Mesodermal cell (in vitro differentiated cells): ENCODE data around the gene ANKLE2. TPM values are rescaled to one million over a fixed set of nuclear protein-coding genes. Genes with fewer than 3 reads are reported as not detected.
A peak's percentile ranks its signal among the peaks of the same experiment; 100 is the strongest.
"Not testable (repeated sequence)": the region's sequence is repeated elsewhere in the genome, so short reads cannot be mapped to it uniquely, and the experiment has no call there.

ENCODE experiments used
- H3K27ac ChIP-seq: 2 replicates; pipeline ENCODE4 v1.7.0; 2013; ENCODE audit warnings: mild to moderate bottlenecking, low read depth, low read length, moderate library complexity; ENCODE audit not compliant: severe bottlenecking
- H3K36me3 ChIP-seq: 2 replicates; pipeline ENCODE4 v1.7.1; 2013; ENCODE audit warnings: mild to moderate bottlenecking, low read length, moderate library complexity; ENCODE audit not compliant: control insufficient read depth, insufficient read depth
- H3K4me1 ChIP-seq: one replicate; pipeline ENCODE4 v1.7.1; 2013; ENCODE audit warnings: mild to moderate bottlenecking, low read length; ENCODE audit not compliant: insufficient read depth, control insufficient read depth, poor library complexity, severe bottlenecking
- H3K4me3 ChIP-seq: 2 replicates; pipeline ENCODE4 v1.7.0; 2013; ENCODE audit warnings: low read length, control low read depth, mild to moderate bottlenecking; ENCODE audit not compliant: insufficient read depth, poor library complexity, severe bottlenecking; ENCODE audit errors: extremely low read depth
- H3K9me3 ChIP-seq: 2 replicates; pipeline ENCODE4 v1.7.1; 2013; ENCODE audit warnings: mild to moderate bottlenecking, low read length, moderate library complexity; ENCODE audit not compliant: control insufficient read depth
- WGBS, 2 experiments: methylation state at CpG; one replicate each; pipeline ENCODE4 v1.1.5; 2013; ENCODE audit warnings: missing lambda C conversion rate in 2 of 2; ENCODE audit not compliant: insufficient coverage in 2 of 2; 5-methylcytosine and 5-hydroxymethylcytosine counted together
- polyA plus RNA-seq, 2 experiments: library from polyadenylated mRNA; stranded (reverse); fragments of 50-300 nt; gene quantifications; one replicate each; pipeline ENCODE4 v1.2.3, GENCODE V29; 2013

ANKLE2 gene
- 57.5 TPM for polyA plus RNA-seq (2013, experiment 1 of 2)
- polyA plus RNA-seq (2013, experiment 2 of 2) = 46.3 TPM

GRCh38 chr12:132761032-132761920, at the start of gene ANKLE2:
TSS of gene ANKLE2 (minus strand) at chr12:132761832. CDS start at chr12:132761798, 34 bp downstream.
- H3K4me3 ChIP-seq = peak within 1 kb of the TSS; percentile 91
- 0% methylated on average over 77 to 89 of the region's 97 CpGs for WGBS, 2 experiments
- H3K27ac ChIP-seq = peak within 1 kb of the TSS; percentile 96
- peaks cover 4% of the 10 kb centered on the region for H3K4me1 ChIP-seq
- no peaks in the 10 kb centered on the region for H3K9me3 ChIP-seq
- H3K36me3 ChIP-seq = peaks cover 37% of the 10 kb centered on the region

DNA sequence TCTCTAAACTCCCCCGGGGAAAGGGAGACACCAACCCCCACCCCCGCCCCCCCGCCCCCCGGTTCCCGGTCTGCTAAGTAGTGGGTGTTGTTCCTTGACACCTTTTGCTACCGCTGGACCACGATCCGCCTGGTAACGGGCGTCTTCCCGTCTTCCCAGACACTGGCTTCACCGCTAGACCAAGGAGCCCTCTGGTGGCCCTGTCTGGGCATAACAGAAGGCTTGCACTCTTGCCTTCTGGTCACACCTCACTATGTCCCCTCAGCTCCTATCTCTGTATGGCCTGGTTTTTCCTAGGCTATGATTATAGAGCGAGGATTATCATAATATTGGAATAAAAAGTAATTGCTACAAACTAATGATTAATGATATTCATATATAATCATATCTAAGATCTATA, 47.8 kb upstream of the ANKLE2 start:
- not testable (repeated sequence) for H3K27ac ChIP-seq, H3K9me3 ChIP-seq, H3K4me3 ChIP-seq, H3K4me1 ChIP-seq
- H3K36me3 ChIP-seq = peaks cover 86% of the 10 kb centered on the region
- 94 to 98% methylated on average over 7 to 10 of the region's 13 CpGs for WGBS, 2 experiments

- WGBS, 2 experiments = 95 to 98% methylated on average over 14 to 18 of the region's 25 CpGs
- Histone ChIP-seq H3K4me3 (no peak overlapping the region), H3K27ac (no peak overlapping the region), H3K4me1 (no peaks in the 10 kb centered on the region), H3K9me3 (no peaks in the 10 kb centered on the region), H3K36me3 (peaks cover 88% of the 10 kb centered on the region)
These were observed 45.9 kb upstream of the ANKLE2 start for GRCh38 chr12:132807295-132808092.

DNA sequence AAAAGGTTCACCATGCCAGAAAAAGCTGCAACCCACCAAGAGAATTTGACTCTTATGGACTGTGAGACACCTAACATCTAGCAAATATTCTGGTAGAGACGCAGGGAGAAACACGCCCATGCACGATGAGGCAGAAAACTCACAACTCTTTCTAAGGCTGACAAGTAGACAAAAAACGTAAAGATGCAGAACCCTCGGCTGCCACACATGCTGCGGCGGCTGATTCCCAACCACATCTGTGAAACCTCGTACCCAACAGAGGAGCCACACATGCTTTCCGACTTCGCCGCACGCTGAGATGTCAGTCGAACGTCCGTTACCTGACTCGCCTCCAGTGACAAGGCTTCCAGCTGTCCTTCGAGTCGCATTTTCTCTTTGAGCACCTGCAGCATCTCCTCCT, 45.2 kb upstream of the ANKLE2 start:
- Histone ChIP-seq H3K4me3 (no peak overlapping the region), H3K4me1 (no peaks in the 10 kb centered on the region), H3K27ac (no peak overlapping the region), H3K9me3 (no peaks in the 10 kb centered on the region), H3K36me3 (peaks cover 88% of the 10 kb centered on the region)
- WGBS, 2 experiments = 94 to 99% methylated on average over 18 of the region's 18 CpGs

DNA sequence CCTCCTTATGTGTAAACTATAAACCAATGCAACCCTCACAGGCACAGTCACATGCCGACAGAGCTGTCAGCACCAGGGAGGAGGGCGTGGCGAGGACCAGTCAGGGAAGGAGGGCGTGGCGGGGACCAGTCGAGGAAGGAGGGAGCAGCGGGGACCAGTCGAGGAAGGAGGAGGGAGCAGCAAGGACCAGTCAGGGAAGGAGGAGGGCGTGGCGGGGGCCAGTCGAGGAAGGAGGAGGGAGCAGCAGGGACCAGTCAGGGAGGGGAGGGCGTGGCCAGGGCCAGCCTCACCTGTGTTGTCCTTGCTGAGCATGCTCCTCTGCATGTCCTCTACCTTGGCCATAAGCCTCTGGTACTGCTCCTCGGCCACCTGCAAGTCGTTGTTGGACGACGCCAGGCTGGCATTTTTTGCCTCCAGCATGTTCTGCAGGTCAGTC, 42.8 kb upstream of the ANKLE2 start:
- Histone ChIP-seq H3K4me3 (no peak overlapping the region), H3K4me1 (no peaks in the 10 kb centered on the region), H3K27ac (no peak overlapping the region), H3K36me3 (peaks cover 90% of the 10 kb centered on the region), H3K9me3 (no peaks in the 10 kb centered on the region)
- 89 to 99% methylated on average over 7 to 11 of the region's 16 CpGs for WGBS, 2 experiments

GRCh38 chr12:132803888-132804287, 42.3 kb upstream of the ANKLE2 start:
- H3K36me3 ChIP-seq = peaks cover 94% of the 10 kb centered on the region
- no peak overlapping the region for H3K4me3 ChIP-seq
- H3K4me1 ChIP-seq = no peaks in the 10 kb centered on the region
- H3K9me3 ChIP-seq = no peaks in the 10 kb centered on the region
- no peak overlapping the region for H3K27ac ChIP-seq
- 97 to 98% methylated on average over 12 of the region's 15 CpGs for WGBS, 2 experiments

- 94 to 97% methylated on average over 13 to 14 of the region's 14 CpGs for WGBS, 2 experiments
- Histone ChIP-seq H3K27ac (no peak overlapping the region), H3K4me3 (no peak overlapping the region), H3K9me3 (no peaks in the 10 kb centered on the region), H3K36me3 (peaks cover 92% of the 10 kb centered on the region), H3K4me1 (no peaks in the 10 kb centered on the region)
These were observed 41.5 kb upstream of the ANKLE2 start for GRCh38 chr12:132803125-132803524.

DNA sequence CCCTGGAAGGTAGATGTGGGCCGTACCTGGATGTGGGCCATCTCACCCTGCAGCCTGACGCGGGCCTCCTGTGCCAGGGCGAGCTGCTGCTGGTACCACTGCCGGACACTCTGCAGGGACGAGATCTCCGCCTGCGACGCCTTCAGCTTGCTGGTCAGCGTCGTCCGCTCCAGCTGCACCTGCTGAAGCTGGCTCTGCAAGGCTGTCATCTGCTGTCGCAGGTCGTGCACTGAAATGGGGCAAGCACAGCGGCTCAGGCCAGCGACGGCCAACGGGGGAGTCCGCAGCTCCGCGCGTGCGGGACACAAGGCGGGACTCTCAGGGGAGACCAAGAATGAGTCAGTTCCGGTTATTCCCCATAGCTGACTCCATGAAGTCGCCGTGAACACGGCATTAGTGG, 40.1 kb upstream of the ANKLE2 start:
- no peaks in the 10 kb centered on the region for H3K9me3 ChIP-seq
- H3K4me3 ChIP-seq = no peak overlapping the region
- no peak overlapping the region for H3K27ac ChIP-seq
- peaks cover 93% of the 10 kb centered on the region for H3K36me3 ChIP-seq
- H3K4me1 ChIP-seq = no peaks in the 10 kb centered on the region
- 95 to 96% methylated on average over 27 to 28 of the region's 28 CpGs for WGBS, 2 experiments

DNA sequence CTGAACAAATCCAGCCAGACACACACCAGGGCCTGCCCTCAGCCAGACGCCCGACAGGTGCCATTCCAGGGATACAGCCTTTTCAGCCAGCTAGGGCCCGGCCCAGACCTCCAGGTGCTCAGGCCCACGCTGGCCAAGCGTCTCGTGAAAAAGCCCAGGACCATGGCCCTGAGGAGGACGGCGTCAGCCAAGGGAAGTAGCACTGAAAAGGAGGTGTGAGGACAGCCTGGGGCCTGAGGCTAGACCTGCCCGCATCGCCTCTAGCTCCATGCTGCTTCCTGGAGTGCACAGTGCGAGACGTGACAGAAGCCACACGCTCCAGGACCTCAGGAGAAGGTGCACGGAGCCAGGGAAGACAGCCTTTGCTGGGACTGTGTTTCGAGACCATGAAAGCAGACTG, 37.2 kb upstream of the ANKLE2 start:
- no peak overlapping the region for H3K4me3 ChIP-seq
- no peaks in the 10 kb centered on the region for H3K4me1 ChIP-seq
- no peak overlapping the region for H3K27ac ChIP-seq
- peaks cover 96% of the 10 kb centered on the region for H3K36me3 ChIP-seq
- no peaks in the 10 kb centered on the region for H3K9me3 ChIP-seq
- WGBS, 2 experiments = 92 to 95% methylated on average over 14 to 15 of the region's 15 CpGs

DNA sequence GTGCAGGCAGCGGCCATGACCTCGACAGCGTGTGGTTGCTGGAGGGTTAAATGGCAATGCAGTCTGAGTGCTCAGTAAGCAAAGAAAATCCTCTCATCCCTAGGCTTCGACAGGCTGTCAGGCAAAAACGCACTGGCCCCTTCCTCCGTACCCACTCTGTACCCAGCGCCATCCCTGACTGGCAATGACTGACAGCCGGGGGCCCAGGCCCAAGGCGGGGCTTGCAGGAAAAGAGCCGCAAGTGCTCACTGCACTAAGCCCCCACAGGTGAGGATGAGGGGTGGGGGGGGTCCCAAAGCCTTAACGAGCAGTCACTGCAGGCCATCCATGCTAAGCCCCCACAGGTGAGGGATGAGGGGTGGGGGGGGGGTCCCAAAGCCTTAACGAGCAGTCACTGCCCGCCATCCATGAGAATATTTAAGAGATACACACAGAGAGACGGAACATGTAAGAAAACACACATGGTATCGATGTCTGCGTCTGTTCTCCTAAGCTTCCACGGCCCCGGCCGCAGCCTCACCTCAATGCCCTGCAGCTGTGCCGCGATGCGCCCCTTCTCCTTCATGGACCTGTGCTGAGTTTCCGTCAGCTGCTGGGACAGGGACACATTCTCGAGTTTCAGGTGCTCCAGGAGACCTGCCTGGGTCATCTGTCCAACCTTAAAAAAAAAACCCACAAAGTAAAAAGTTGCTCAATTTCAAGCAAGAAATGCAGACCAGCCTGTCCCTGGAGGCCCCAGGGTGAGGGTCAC, 36.4 kb upstream of the ANKLE2 start:
- Histone ChIP-seq H3K4me1 (no peaks in the 10 kb centered on the region), H3K27ac (no peak overlapping the region), H3K4me3 (no peak overlapping the region), H3K36me3 (peaks cover 92% of the 10 kb centered on the region), H3K9me3 (no peaks in the 10 kb centered on the region)
- WGBS, 2 experiments = 94 to 96% methylated on average over 16 to 20 of the region's 24 CpGs
